HepG2 (cell line): ENCODE measurements around the gene SMIM24.

Experiments used
- KLF11 ChIP-seq: IDR thresholded peaks from 2 replicates; pipeline ENCODE4 v1.6.1; 2016; ENCODE audit warnings: missing compliant biosample characterization
- ZNF513 ChIP-seq: sonication (generic); formaldehyde crosslinking; conservative IDR thresholded peaks from 2 replicates; pipeline ENCODE4 v1.5.0; 2020; ENCODE audit warnings: missing genetic modification reagents

- no peak for TF ChIP-seq ZNF513 (CRISPR knock-in tag)
- TF ChIP-seq KLF11 (CRISPR knock-in tag), result no peak
Observed at GRCh38 chr19:3508771-3509535, 28.6 kb upstream of the SMIM24 start.
